HG03196 (cell line): ENCODE measurements around the gene THBS1.

Source experiments
- ATAC-seq: cut with Tn5 transposase; IDR thresholded peaks from one replicate; pipeline ENCODE4 v1.9.1; 2021; ENCODE audit not compliant: unreplicated experiment

Gene THBS1

DNA sequence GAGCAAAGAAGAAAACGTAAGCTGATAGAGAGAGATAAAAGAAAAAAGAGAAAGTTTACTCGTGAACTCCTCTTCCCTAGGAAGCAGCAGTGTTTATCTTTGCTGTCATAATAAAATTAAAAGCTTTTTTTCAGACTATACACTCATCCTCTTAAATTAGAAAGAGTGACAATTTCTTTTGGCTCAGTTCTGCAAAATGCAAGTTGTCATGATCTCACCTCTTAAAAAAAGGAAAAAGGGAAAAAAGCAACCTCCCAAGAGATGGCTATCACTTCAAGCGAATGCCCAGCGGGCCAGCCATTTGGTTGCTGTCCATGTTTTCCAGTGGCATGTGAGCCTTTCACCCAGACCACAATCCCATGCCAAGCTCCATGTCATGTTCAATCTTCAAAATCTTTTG, 7.0 kb upstream of the THBS1 start:
- no peak for ATAC-seq

DNA sequence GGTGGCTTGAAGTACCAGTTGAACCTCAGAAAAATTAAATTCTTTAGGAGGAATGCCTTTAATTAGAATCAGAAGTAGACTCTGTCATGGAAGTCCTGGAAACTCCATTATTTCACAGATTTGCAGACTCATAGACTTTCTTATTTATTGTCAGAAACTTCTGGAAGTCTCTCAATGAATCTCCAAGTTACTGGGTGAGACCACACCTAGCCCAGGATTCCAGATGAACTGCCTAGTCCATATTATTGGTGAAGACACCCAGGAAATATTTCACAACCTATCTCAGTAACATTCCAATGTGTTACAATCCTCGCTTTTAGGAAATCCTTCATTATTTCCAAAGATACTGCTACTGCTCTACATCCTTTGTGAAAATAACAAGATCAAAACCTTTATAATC, 6.5 kb upstream of the THBS1 start:
- no peak for ATAC-seq

DNA sequence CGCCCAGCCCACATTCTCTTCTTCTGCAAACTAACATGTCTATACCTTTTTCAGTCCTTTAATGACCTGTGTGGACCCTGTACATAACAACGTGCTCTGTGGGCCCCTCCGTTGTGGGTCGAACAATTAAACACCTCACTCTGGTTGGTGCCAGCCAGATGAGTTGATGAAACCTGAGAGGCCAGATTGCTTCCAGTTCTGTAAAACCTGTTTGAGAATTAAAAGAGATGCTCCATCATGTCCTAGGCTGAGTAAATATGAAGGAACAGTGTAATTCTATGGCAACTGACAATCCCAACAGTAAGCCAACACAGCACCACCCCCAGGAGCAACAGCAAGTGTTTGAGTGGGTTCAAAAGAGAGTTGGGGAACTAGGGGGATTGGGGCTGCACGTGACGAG, 5.7 kb upstream of the THBS1 start:
- no peak for ATAC-seq

DNA sequence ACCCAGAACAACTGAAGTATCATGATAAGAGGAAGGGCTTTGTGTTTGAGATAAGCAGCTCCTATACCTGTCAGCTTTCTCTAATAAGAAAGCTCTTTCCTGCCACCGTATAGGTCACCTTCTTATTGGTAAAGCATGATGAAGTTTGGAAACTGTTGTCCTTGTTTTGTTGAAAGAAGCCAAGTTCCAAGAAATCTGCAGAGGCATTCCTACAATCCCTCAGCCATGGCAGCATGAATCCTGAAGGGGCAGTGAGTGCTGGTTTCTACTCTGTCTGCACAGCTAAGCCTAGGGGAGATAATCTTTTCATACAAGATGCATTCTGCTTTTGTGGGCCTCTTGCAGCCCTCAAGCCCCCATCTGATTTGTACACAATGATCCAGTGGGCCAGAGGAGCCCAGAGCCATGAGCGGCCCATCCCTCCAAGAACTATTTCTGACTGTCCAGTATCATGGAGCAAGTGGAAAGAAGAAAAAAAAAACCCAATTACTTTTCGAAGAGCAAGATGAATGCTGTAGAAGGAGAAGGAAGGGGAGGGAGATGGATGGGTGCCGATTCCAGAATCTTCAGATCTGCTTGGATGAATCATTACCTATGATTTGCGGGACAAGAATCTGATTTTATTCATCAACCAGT, 1.9 kb upstream of the THBS1 start:
- ATAC-seq: no peak

DNA sequence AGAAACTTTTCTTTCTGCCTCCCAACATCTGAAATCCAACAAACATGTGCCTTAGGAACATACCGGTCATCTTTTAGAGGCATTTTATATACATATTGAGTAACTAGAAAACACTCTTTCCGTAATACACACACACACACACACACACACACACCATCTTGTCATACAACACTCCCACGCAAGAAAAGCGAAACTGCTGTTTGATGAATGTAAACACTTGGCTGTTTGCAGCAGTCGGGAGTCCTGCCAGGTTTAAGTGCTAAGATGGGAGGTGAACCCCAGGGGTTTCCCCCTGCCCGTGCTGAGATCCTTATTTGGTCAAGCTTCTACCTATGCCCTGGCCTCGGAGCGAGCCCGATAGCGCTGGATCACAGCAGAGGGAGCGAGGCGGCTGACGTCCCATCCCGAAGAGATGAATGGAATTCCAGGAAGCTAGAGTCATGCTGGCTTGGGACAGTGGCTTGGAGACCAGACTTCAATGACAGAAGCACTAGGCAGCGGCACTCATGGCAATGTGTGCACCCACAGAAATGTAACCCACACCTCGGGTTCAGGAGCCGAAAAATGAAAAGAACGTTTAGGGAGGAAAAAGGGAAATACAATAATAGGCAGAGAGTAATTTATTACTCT, 1.3 kb upstream of the THBS1 start:
- no peak for ATAC-seq

DNA sequence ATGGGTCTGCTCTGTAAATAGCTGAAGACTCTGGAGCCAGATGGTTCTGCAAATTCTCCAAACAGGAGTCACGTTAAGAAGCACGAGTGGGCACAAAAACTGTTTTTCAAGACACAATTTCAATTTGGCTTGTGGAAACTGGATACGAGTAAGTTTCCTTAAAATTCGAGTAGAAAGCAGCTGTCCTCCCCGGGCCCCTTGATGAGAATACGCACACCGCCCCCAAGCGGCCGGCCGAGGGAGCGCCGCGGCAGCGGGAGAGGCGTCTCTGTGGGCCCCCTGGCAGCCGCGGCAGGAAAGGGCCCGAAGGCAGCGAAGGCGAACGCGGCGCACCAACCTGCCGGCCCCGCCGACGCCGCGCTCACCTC, 778 bp upstream of the THBS1 start:
- no peak for ATAC-seq

DNA sequence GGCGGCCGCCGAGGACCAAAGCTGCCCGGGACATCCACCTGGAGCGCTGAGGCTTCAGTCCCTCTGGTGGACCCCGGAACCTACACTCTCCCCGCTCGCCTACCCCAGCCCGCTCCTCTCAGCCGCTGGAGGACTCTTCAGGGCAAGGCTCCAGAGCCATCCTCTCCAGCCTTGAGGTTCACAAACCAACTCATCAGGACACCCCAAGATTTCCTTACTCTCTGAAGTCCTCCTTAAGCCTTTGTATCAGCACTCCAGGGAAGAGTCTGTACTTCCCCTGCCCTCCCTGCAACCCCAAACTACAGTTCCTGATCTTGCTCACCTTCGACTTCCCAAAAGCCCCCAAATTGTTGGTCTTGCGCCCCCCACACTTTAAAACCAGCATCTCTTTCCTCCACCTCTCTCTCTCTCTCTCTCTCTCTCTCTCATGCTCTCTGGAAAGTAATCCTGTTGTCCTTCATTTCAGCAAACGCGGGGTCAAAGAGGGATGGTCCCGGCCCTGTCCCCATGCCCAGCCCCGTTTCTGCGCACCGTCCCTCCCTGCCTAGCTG, 438 bp downstream of the THBS1 start:
- ATAC-seq: no peak

DNA sequence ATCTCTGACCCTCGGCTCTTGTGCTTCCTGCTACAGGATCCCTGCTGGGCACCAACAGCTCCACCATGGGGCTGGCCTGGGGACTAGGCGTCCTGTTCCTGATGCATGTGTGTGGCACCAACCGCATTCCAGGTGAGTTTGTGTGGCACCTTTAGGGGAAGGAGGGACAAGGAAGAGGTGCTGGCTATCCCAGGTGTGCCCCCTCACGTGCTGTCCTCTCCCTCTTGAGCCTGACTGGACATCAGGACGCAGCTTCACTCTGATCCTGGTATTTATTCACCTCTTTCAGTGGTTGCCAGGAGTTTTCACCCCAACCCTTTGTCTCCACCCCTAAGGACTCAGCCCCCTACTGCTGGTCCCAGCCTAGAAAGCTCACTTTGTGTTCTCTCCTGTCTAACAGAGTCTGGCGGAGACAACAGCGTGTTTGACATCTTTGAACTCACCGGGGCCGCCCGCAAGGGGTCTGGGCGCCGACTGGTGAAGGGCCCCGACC, 960 bp downstream of the THBS1 start:
- ATAC-seq: no peak

DNA sequence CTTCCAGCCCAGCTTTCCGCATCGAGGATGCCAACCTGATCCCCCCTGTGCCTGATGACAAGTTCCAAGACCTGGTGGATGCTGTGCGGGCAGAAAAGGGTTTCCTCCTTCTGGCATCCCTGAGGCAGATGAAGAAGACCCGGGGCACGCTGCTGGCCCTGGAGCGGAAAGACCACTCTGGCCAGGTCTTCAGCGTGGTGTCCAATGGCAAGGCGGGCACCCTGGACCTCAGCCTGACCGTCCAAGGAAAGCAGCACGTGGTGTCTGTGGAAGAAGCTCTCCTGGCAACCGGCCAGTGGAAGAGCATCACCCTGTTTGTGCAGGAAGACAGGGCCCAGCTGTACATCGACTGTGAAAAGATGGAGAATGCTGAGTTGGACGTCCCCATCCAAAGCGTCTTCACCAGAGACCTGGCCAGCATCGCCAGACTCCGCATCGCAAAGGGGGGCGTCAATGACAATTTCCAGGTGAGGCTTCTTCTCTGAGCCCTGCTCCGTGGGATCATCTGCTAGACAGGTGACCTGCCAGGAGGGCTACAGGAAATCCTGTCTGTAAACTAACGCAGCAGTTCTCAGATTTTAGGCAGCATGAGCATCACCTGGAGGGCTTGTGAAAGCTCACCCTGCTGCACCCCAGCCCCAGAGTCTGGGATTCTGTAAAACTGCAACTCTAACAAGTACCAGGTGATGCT, 1.6 kb downstream of the THBS1 start:
- ATAC-seq: no peak

DNA sequence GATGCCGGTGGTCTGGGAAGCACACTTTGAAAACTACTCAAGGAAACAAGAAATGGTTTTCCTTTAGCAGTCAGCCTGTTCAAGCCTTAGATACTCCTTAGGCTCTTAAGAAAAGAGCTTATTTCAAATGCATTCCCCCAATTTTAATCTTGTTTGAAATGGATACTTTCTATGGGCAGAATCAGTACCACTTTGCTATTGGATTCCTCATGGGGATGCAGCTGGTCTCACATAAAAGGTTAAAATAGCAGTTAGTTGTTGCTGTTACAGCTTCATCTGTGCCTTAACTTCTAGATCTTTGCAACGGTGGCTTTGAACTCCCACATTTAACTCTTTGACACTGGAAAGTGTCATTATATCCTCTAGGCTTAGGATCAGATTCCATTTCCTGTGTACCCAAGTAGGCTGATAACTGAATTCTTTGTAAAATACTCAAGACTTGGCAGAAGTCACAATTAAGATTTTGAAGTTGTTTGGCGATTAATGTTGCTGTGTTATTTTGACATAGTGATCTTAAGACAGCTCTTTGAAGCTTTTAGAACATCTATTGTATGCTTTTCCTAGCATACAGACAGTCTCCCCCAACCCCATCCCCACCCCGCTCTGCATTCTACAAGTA, 2.2 kb downstream of the THBS1 start:
- no peak for ATAC-seq

DNA sequence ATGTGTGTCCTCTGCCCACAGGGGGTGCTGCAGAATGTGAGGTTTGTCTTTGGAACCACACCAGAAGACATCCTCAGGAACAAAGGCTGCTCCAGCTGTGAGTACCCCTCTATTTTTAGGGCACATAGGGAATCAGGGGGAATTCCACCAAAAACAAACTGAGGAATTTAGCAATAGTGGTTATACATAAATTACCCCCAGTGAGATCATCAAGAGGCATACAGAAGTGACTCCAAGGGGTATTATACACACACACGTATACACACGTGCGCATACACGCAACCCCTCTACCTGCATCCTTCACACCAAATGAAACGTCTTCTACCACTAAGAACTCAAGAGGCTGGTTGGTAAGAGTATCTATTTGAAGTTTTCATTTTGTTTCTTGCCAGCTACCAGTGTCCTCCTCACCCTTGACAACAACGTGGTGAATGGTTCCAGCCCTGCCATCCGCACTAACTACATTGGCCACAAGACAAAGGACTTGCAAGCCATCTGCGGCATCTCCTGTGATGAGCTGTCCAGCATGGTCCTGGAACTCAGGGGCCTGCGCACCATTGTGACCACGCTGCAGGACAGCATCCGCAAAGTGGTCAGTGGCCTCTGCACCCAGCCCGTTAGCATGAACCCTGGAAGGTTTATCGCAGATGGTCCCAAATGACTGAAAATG, 2.9 kb downstream of the THBS1 start:
- ATAC-seq: no peak

DNA sequence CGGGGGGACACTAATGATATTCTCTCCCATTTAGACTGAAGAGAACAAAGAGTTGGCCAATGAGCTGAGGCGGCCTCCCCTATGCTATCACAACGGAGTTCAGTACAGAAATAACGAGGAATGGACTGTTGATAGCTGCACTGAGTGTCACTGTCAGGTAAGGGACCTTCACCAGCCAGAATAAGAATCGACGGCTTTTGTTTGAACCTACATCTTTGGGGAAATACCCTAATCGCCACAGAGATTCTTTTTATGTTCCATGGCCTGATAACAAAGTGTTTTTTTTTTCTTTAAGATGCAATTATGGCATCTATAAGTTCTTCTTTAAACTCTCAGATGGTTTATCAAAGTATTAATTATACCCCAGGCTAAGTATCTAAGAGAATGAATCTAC, 3.4 kb downstream of the THBS1 start:
- ATAC-seq: no peak

DNA sequence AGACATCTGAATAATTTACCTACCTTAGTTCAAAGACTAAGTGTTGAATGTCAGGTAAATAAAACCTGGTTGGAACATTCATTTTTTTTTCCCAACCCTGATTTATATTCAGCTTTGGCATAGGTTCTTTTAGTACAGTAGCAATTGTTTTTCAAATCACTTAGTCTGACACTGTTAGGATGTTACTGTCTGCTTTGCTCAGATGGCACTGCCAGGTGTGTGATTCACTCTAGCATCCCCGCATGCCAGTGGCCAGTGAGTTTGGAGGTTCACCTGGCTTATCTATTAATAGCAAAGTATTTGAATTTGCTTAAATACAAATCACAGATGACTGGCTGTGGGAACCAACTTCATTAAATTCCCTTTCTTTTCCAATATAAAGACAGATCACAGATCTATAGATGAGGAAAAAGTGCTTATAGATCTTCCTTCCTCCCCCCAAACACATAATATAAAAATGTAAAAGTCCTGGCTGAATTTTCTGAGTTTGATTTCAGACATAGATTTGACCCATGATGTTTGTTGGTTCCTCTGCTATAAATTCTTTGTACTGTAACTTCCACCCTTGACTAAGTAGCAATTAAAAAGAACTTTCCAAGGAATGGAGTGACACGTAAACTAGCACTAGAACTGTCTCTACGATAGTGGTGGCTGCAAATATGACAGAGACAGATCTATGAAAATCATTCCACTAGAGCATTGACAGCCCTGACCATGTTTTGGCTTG, 3.9 kb downstream of the THBS1 start:
- no peak for ATAC-seq

DNA sequence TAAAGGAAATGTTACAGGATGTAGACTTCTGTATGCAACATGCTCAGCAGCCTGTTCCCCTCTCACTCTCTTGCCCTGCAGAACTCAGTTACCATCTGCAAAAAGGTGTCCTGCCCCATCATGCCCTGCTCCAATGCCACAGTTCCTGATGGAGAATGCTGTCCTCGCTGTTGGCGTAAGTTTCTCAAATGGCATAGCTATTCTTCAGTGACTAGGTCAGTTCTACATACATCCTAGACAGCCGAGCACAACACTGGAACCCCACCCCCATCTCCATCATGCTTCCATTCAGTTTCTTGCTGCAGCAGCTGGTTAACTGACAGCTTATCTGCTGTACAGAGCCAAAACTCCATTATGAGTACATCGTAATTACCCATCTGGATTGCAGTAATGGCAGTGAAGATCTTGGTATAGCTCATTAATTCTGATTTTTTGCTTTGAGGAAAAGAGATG, 4.5 kb downstream of the THBS1 start:
- ATAC-seq: no peak

DNA sequence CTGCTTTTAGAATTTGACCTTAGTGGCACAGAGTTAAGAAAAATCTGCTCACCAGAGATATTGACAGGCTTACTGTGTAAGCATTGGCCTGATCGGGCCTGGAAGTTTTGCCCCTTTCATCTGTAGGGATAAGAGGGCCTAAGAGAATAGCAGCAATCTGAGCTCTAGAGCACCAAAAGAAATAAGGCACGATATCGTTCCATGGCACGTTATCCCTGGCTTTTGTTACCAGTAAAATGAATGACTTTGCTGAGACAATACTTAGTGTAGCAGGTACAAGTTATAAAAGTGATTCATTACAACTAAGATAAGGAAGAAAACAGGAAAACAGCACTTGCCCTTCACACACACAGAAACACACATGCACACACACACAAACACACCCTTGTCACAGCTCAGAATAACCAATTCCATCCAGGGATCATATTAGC, 5.0 kb downstream of the THBS1 start:
- ATAC-seq: no peak

DNA sequence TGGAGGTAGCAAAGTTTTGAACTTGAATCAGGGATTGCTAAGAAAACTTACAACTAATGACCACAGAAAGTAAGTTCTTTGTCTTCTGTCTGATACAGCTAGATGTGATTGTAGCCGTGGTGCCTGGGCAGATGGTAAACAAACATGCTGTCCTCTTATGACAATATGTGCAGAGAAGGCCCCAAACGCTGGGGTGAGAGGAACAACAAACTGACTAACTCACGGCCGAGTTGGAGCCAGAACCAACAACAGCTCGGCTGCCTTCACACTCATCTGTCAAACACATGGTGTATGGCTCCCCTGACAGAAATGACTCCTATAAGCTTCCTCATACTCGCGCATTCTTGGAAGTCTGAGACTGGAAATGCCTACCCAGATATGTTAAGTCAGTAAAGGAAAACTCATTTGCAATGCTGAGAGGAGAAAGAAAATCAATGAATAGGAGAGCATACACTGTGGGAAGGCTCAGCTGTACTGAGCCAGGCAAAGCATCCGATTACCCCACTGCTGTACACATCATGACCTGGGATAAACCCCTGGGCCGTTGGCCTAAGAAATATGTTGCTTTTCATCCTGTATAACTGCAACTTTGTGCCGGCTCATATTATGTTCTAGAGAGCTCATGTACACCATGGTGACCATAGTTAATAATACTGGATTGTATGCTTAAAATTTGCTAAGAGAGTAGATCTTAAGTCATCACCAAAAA, 5.7 kb downstream of the THBS1 start:
- ATAC-seq: no peak

DNA sequence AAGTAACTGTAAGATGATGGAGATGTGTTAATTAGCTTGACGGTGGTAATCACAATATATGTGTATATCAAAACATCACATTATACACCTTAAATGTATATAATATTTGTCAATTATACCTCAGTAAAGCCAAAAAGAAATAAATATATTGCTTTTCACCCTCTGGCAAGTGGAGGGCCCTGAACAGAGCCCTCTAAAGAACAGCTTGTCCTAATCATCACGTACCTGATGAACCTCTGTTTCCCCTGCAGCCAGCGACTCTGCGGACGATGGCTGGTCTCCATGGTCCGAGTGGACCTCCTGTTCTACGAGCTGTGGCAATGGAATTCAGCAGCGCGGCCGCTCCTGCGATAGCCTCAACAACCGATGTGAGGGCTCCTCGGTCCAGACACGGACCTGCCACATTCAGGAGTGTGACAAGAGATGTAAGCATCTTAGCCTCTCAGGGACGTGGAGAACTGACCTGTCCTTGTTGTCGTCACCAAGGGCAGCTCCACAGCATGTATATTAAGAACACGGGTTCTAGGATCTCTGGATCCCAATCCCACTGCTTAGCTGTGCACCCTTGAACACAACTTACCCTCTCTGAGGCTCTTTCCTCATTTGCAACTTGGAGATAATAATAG, 6.3 kb downstream of the THBS1 start:
- ATAC-seq: no peak

DNA sequence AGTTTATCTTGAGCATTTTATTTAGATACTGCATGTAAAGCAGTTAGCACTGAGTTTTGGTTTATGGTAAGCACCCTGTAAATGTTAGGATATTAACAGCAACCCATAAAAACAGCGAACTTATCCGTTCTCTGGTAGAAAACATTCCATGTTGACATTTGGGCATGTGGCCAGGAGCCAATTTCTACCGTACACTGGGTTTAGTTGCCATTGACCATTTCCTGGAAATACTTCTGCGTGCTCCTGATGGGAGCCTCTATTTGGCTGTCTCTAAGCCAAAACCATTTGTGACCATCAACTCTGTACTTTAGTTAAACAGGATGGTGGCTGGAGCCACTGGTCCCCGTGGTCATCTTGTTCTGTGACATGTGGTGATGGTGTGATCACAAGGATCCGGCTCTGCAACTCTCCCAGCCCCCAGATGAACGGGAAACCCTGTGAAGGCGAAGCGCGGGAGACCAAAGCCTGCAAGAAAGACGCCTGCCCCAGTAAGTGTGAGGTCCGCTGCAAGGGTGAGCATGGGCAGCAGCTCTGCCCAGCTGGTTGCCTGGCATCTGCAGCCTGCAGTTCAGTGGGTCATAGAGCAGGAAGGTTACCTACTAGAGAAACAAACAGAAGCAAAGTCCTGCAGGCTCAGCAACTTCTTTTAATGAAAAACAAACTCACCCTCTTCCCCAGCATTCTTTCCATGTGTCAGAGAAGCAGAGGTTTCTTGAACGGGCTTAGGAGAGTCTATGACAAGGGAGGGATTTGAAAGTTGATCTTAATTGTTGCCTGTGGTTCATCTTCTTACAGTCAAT, 7.1 kb downstream of the THBS1 start:
- ATAC-seq: no peak
